HG02610 (cell line): ENCODE data around the gene FKBP2.

Experiments used
- ATAC-seq: cut with Tn5 transposase; IDR thresholded peaks from one replicate; pipeline ENCODE4 v1.9.1; 2021; ENCODE audit warnings: mild to moderate bottlenecking, moderate library complexity; ENCODE audit not compliant: unreplicated experiment

Gene FKBP2

GRCh38 chr11:64240435-64241240 lies at the start of gene FKBP2:
Gene FKBP2, plus strand, starts transcription at chr11:64241095. Its CDS starts 1,293 bp downstream, at chr11:64242388.
- peak; percentile 49 for ATAC-seq

- ATAC-seq, result no peak
These were observed 48.5 kb upstream of the FKBP2 start for GRCh38 chr11:64192434-64192833.

- ATAC-seq, result no peak
These were observed 44.3 kb upstream of the FKBP2 start for GRCh38 chr11:64196626-64197025.

GRCh38 chr11:64198511-64198910 lies 42.4 kb upstream of the FKBP2 start:
- ATAC-seq, result no peak

- no peak for ATAC-seq
These were observed 39.4 kb upstream of the FKBP2 start for GRCh38 chr11:64201543-64201942.

GRCh38 chr11:64202992-64203391 lies 37.9 kb upstream of the FKBP2 start:
- no peak for ATAC-seq

GRCh38 chr11:64203421-64204079 lies 37.3 kb upstream of the FKBP2 start:
- no peak for ATAC-seq

GRCh38 chr11:64204080-64204440 lies 36.8 kb upstream of the FKBP2 start:
- no peak for ATAC-seq

- no peak for ATAC-seq
These were observed 36.4 kb upstream of the FKBP2 start for GRCh38 chr11:64204464-64204989.

- peak; percentile 37 for ATAC-seq
These were observed 34.2 kb upstream of the FKBP2 start, which contains the start of gene FERMT3 for GRCh38 chr11:64206457-64207255. Gene FERMT3, plus strand, starts transcription at chr11:64206721. Its CDS starts 644 bp downstream, at chr11:64207365.

- ATAC-seq, result peak; percentile 61
These were observed 33.4 kb upstream of the FKBP2 start for GRCh38 chr11:64207256-64208085.

GRCh38 chr11:64208086-64208795 lies 32.7 kb upstream of the FKBP2 start:
- peak; percentile 6 for ATAC-seq

GRCh38 chr11:64208796-64209562 lies 31.9 kb upstream of the FKBP2 start:
- ATAC-seq, result no peak

GRCh38 chr11:64209563-64209843 lies 31.4 kb upstream of the FKBP2 start:
- no peak for ATAC-seq

GRCh38 chr11:64210301-64211020 lies 30.4 kb upstream of the FKBP2 start:
- ATAC-seq, result no peak

GRCh38 chr11:64211181-64211872 lies 29.6 kb upstream of the FKBP2 start:
- ATAC-seq, result no peak

- ATAC-seq, result no peak
These were observed 24.0 kb upstream of the FKBP2 start for GRCh38 chr11:64216879-64217278.
